Adrenal gland (tissue), 12 donors: ENCODE data around the gene SLC43A2. TPM values are rescaled to one million over a fixed set of nuclear protein-coding genes. Genes with fewer than 3 reads are reported as not detected.

Experiments
- DNase-seq, 7 donors: peaks; one replicate each; pipeline ENCODE4 v3.0.0-alpha.2; 2019 to 2020
- H3K27ac ChIP-seq, 5 donors: fragments of 200-600 bp; sonication (generic) in 4 of 5; 1 replicate in 3 of 5; 2 replicates in 2 of 5; pipeline versions ENCODE4 v1.5.1 to v1.8.0; 2016 to 2020; ENCODE audit warnings: mild to moderate bottlenecking in 1 of 5
- H3K27me3 ChIP-seq: fragments of 200-600 bp; 2 replicates; pipeline ENCODE4 v1.8.0; 2021
- H3K36me3 ChIP-seq, 2 donors: fragments of 200-600 bp; replicated peaks in 1 of 2; 1 replicate in 1 of 2; 2 replicates in 1 of 2; pipeline versions ENCODE4 v1.5.1 to v1.8.0; 2018 to 2022
- H3K4me1 ChIP-seq, 2 donors: fragments of 200-600 bp; replicated peaks in 1 of 2; 1 replicate in 1 of 2; 2 replicates in 1 of 2; pipeline versions ENCODE4 v1.5.1 to v1.8.0; 2018 to 2021
- H3K4me3 ChIP-seq, 4 donors: fragments of 200-600 bp; sonication (generic) in 3 of 4; one replicate each; pipeline ENCODE4 v1.5.1; 2016 to 2018
- H3K9me3 ChIP-seq, 3 donors: fragments of 200-600 bp; sonication (generic) in 1 of 3; replicated peaks in 1 of 3; 1 replicate in 2 of 3; 2 replicates in 1 of 3; pipeline versions ENCODE4 v1.5.1 to v1.8.0; 2016 to 2021
- CTCF ChIP-seq, 6 experiments: fragments of 450-650 bp in 4 of 6; fragments of 200-600 bp in 2 of 6; sonication (generic) in 1 of 6; IDR thresholded peaks; 1 replicate in 5 of 6; 2 replicates in 1 of 6; pipeline versions ENCODE4 v1.5.1 to v1.8.0; 2016 to 2021; ENCODE audit warnings: antibody characterized with exemption in 6 of 6, mild to moderate bottlenecking in 2 of 6, moderate library complexity in 1 of 6
- POLR2A ChIP-seq, 2 donors: fragments of 450-650 bp; IDR thresholded peaks; one replicate each; pipeline ENCODE4 v1.6.1; 2017; ENCODE audit warnings: antibody characterized with exemption in 2 of 2, mild to moderate bottlenecking in 2 of 2, moderate library complexity in 1 of 2
- WGBS, 4 donors: extraction: QIAGEN DNeasy Blood & Tissue Kit in 2 of 4; methylation state at CpG; one replicate each; pipeline versions ENCODE4 v1.1.5 to v1.1.7; 2013 to 2017; 5-methylcytosine and 5-hydroxymethylcytosine counted together
- intact Hi-C, 2 donors: fragments of 100-400 bp; cut with DNase I; formaldehyde crosslinking; loops; one replicate each; pipeline versions ENCODE4 v1.14.1 to v1.15.0; 2022 to 2023
- polyA plus RNA-seq, 3 donors: library from polyadenylated mRNA; stranded (reverse); fragments of 200-250 nt in 2 of 3; fragments of 350-450 nt in 1 of 3; fragmentation: Illumina TruSeq in 1 of 3; extraction: RNeasy Lipid Tissue Mini Kit (QIAGEN cat#74804) in 1 of 3; gene quantifications; one replicate each; pipeline ENCODE4 v1.2.3, GENCODE V29; 2013 to 2014
- total RNA-seq, 9 donors: library from RNA; depleted of rRNA in 4 of 9; stranded (reverse); fragments of >200 nt in 4 of 9; fragments of 120-200 nt in 1 of 9; fragmentation: NEBNext Ultra II Directional in 1 of 9; extraction: Animal tissue kit (Norgen Biotek cat#: 25700) in 1 of 9; gene quantifications; one replicate each; pipeline versions ENCODE4 v1.1.0 to v1.2.4, GENCODE V29; 2013 to 2023
- donor health status: healthy with polysubstance abuse.
- donor health status: Bipolar disorder and iron deficiency.
- donor health status: DM: yes; HTN: yes; CAD: no.
- donor health status: DM: no; HTN: no; CAD: no.
- donor health status: DM: no; HTN: no; CAD: no.
- donor health status: DM: yes; HTN: yes; CAD: no.

The SLC43A2 gene
- total and polyA plus RNA-seq, 12 donors, result 4.8 to 32.5 (median 15.6) TPM

GRCh38 chr17:1607971-1608320 is 20.7 kb downstream of the SLC43A2 start:
- Histone ChIP-seq H3K9me3 (no peaks in the 10 kb centered on the region), H3K4me3 (no peak overlapping the region), H3K36me3 (peaks cover 0 to 6% of the 10 kb centered on the region in 2 donors), H3K4me1 (peaks cover 0 to 14% of the 10 kb centered on the region in 2 donors), H3K27ac (peak overlapping the region in 4 of 5 donors; percentile 19 to 87 (median 58)), H3K27me3 (no peaks in the 10 kb centered on the region)
- TF ChIP-seq CTCF (IDR thresholded peaks at IDR 0.05), result no peak
- intact Hi-C loops, result no loop called here
- no peak for DNase-seq
- WGBS, 4 donors, result 81 to 95% (median 87%) methylated on average over 5 of the region's 5 CpGs

- Histone ChIP-seq H3K4me1 (peaks cover 0 to 9% of the 10 kb centered on the region in 2 donors), H3K27ac (peak overlapping the region in 3 of 5 donors; percentile 47 to 87 (median 69)), H3K9me3 (no peaks in the 10 kb centered on the region), H3K4me3 (no peak overlapping the region), H3K36me3 (no peaks in the 10 kb centered on the region), H3K27me3 (no peaks in the 10 kb centered on the region)
- intact Hi-C loops, result no loop called here
- no peak for DNase-seq
- no peak for TF ChIP-seq CTCF (IDR thresholded peaks at IDR 0.05)
- no peak for TF ChIP-seq POLR2A (IDR thresholded peaks at IDR 0.05)
- WGBS, 4 donors, result 86 to 92% (median 89%) methylated on average over 9 to 26 of the region's 26 CpGs
These were observed 22.2 kb downstream of the SLC43A2 start for GRCh38 chr17:1606352-1606985.

- Histone ChIP-seq H3K9me3 (no peaks in the 10 kb centered on the region), H3K4me1 (peaks cover 0 to 9% of the 10 kb centered on the region in 2 donors), H3K27ac (peak overlapping the region in 1 of 5 donors; percentile 87), H3K4me3 (no peak overlapping the region), H3K36me3 (no peaks in the 10 kb centered on the region), H3K27me3 (no peaks in the 10 kb centered on the region)
- intact Hi-C loops, result no loop called here
- TF ChIP-seq CTCF (IDR thresholded peaks at IDR 0.05) (no peak), POLR2A (IDR thresholded peaks at IDR 0.05) (no peak)
- 88 to 91% (median 91%) methylated on average over 11 to 19 of the region's 19 CpGs for WGBS, 4 donors
- no peak for DNase-seq
These were observed 22.8 kb downstream of the SLC43A2 start for GRCh38 chr17:1605681-1606351.

GRCh38 chr17:1604831-1605528 is 23.7 kb downstream of the SLC43A2 start:
- Histone ChIP-seq H3K36me3 (no peaks in the 10 kb centered on the region), H3K9me3 (no peaks in the 10 kb centered on the region), H3K4me1 (peaks cover 0 to 9% of the 10 kb centered on the region in 2 donors), H3K4me3 (no peak overlapping the region), H3K27ac (no peak overlapping the region), H3K27me3 (no peaks in the 10 kb centered on the region)
- WGBS, 4 donors, result 66 to 79% (median 79%) methylated on average over 15 to 35 of the region's 35 CpGs
- intact Hi-C loops, result no loop called here
- DNase-seq, result no peak
- TF ChIP-seq CTCF (IDR thresholded peaks at IDR 0.05) (no peak), POLR2A (IDR thresholded peaks at IDR 0.05) (no peak)
